ENCODE data around the gene FARS2.
"Not testable (repeated sequence)": the region's sequence is repeated elsewhere in the genome, so short reads cannot be mapped to it uniquely, and the experiment has no call there.

Gene FARS2

GRCh38 chr6:5554226-5554625 is 292.9 kb downstream of the FARS2 start:
- DNase-seq: no peak

GRCh38 chr6:5556011-5556410 is 294.7 kb downstream of the FARS2 start:
- DNase-seq: no peak

- no peak for DNase-seq
Observed at GRCh38 chr6:5557506-5557905, 296.2 kb downstream of the FARS2 start.

DNA sequence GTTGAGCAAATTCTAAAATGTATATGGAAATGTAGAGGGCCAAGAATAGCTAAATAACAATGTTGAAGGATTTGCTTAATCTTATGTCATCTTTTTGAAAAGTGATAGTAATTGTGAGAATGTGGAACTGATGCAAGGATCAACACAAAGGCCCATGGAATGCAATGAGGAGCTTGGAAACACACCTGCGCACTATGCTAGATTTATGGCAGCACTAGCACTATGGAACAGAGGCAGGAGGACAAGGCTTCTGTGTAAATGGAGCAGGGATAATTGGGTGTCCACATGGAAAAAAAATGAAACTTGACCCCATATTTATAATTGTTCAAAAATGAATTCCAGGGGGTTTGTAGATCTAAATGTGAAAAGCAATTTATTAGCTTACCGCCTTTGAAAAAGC is 298.3 kb downstream of the FARS2 start:
- DNase-seq: no peak

DNA sequence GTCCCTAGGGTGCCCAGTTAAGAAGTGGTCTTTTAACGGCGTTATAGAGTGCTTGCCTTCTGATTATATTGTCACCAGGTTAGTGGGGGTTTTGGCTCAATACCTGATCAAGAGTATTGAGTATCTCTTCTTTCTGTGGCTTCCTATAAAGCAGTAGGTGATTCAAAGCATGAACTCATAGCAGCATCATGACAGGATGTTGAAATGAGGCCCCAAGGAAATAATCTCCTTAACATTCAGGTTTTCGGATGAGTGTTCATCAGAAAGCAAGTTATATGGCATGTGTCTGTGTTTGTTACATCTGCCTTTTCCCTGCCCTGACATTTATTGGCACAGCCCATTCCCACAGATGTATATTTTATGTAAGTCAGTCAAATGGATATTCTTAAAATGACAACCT is 301.0 kb downstream of the FARS2 start:
- no peak for DNase-seq

DNA sequence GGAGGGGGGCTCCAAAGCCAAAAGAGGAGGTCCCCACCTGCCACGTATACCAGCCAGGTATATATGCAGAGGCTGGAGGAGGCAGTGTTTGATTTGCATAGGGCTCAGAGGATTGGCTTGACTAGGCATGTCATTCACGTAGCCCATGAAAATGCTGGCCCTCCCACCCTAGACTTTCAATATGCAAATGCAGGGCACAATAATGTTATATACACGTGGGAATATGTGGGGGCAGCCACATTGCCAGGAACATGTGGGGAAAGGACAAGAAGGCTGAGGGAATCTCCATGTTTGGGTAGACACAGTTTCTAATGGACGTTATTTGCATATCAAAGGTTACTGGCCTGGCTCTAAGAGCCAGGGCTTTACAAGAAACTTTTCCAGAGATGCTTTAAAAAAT is 301.8 kb downstream of the FARS2 start:
- DNase-seq: no peak

GRCh38 chr6:5564746-5565145 is 303.4 kb downstream of the FARS2 start:
- not testable (repeated sequence) for DNase-seq

GRCh38 chr6:5565971-5566370 is 304.7 kb downstream of the FARS2 start:
- no peak for DNase-seq

GRCh38 chr6:5566718-5567117 is 305.4 kb downstream of the FARS2 start:
- no peak for DNase-seq

GRCh38 chr6:5567352-5567751 is 306.0 kb downstream of the FARS2 start:
- DNase-seq: no peak

GRCh38 chr6:5567890-5568289 is 306.6 kb downstream of the FARS2 start:
- no peak for DNase-seq

DNA sequence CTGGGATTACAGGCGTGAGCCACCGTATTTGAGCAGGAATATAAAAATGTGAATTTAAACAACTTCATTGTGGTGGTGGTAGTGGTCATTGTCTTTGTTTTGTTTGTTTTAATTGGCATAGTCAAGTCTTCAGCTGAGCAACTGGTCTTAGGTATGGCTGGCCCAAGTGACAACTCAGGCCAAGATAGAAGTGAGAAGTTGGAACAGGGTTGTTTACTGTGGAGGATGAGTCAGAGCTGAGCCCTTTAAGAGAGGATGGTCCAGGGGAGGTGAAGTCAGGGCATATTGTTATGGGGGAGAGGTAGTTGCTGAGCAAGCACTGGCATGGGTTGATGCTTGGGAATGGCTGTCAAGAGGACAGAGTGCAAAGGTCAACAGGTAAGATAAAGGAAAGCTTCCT is 308.2 kb downstream of the FARS2 start:
- no peak for DNase-seq

DNA sequence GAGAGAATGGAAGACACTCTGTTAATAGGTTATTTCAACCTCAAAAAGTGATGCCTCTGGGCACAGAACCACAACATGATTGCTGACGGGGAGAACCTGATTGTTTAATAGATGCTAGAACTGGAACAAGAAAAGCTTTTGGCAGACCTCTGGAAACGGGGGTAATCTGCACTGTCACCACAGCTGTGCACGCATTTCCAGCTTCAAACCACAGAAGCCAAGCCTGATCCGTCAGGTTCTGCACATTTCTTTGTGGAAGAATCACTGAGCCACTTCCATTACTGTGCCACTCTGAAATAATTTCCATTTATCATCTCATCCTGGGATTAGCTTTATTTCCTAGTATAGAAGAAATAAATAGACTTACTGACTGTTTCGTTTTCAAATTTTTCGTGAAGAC is 309.3 kb downstream of the FARS2 start:
- no peak for DNase-seq

DNA sequence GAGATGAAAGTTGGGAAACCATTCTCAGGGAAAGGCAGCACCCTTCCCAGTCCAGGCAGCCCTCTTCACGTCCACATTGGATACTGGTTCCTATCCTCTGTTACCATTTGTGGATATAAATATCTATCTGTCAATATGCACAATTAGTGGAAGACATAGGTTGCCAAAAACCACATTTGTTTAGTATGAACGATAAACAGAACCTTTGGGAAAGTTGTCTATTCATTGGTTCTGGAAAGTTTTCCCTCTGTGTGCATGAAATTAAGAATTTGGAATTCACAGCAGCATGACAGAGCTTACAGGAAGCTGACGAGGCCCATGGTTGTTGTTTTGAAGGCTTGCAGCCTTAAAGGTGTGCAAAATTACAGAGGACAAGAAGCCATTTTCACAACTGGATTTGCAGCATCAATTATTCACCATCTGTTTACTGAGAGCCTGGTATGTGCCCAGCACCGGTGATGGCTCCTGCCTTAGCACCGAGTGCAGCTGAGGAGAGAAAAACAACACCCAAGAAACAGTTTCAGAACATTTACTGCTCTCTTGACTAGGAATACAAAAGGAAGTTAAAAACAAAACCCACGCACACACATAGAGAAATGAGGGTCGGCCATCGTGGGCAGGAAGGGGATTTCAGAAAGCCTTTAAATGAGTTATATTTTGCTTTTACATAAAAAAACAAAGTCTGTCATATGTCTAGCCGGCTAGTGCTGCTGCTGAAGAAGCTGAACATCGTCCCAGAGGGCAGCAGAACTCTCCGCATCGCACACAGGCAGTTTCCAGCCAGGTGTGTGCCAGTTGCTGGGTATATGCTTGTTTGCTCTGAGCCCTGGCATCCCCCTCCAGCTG is 319.6 kb downstream of the FARS2 start:
- DNase-seq: no peak

- no peak for DNase-seq
Observed at GRCh38 chr6:5582762-5583161, 321.4 kb downstream of the FARS2 start.

- no peak for DNase-seq
Observed at GRCh38 chr6:5583528-5583927, 322.2 kb downstream of the FARS2 start.

DNA sequence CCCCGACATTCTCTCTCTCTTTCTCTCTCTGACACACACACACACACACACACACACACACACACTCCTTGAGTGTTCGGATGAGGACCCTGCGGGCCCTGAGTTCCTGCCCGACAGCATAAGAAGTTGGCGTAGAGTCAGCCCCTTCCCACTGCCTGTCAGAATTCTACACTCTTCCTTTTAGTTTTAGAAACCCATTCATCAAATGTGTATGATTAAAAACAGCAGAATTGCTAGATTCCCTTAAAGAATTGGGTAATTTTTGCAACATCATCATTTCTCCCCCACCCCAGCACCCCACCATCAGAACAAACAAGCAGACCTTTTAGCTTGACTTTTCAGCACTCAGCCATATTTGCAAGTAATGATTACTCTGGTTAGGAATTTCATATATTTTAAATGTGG is 322.8 kb downstream of the FARS2 start:
- peak; percentile 75 for DNase-seq

DNA sequence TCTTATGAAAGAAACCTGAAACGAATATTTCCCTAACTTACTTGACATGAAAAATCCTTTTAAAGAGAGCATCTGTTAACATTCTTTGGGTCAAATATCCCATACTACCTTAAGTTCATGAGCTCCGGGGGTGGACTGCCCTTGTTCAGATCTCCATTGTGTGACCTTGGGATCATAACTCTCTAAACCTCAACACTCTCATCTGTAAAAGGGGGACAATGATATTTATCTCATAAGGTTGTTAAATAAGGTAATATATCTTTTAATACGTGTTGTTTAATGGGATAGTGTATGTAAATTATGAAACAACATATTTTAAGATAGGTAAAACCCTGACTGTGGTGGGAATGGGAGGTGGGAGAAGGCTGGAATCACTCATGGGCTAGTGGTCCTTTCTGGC is 326.3 kb downstream of the FARS2 start:
- DNase-seq: no peak

DNA sequence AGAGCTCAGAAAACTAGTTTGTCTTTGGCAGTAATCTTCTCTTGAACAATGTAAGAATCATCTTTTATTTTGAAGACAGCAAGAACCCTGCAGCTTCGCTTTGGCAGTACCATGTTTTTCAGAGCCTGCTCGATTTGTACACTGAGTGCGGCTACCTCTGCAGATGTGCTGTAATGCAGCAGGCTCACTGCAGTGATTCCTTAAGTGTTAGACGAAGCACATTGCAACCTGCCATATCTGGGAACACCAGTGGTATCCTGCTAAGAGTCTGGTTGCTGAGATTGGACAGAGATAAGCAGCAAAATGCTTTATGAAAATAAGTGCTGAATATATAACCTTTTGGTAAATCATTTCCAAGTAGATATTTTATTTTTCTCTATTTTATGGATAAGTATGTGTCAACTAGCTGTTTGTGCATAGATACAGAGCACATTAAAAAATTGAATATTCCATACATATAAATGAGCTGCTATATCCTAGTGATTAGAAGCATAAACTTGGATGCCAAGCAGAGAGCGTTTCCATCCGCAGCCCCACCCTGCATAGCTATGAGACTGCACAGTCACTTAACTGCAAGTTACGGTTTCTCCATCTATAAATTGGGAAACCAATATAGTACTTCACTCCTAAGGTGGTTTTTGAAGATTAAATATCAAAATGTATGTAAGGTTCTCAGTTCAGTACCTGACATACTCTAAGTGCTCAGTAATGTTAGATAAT is 328.3 kb downstream of the FARS2 start:
- no peak for DNase-seq

GRCh38 chr6:5590187-5590586 is 328.9 kb downstream of the FARS2 start:
- no peak for DNase-seq

DNA sequence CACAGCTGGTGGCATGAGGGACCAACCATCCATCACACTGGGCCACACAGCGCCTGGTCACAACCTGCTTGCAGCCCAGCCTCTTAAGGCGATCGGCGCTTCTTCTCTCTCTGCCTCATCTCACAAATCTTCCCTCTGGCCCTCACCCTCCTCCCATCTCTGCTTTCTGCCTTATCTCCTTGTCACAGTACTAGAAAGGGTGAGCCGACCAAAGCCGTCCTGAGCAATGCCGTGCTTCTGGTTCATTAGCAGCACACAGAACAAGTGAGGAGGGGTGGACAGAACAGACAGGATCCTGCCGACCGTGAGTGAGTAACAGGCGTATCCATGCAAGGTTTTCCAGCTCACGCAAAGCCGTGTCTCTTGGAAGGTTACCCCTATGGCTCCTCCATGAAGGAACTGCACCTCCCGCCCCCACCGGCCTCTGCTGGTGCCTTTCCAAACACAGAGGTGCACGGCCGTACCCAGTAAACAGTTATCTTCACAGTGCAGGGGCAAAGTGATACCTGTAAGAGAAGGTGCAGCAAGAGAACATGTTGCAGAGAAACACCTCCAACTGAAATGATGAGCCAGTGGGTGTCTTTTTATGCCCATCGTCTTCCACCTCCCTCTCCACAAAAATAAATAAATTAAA is 331.7 kb downstream of the FARS2 start:
- DNase-seq: no peak

- no peak for DNase-seq
Observed at GRCh38 chr6:5595184-5595583, 333.9 kb downstream of the FARS2 start.

DNA sequence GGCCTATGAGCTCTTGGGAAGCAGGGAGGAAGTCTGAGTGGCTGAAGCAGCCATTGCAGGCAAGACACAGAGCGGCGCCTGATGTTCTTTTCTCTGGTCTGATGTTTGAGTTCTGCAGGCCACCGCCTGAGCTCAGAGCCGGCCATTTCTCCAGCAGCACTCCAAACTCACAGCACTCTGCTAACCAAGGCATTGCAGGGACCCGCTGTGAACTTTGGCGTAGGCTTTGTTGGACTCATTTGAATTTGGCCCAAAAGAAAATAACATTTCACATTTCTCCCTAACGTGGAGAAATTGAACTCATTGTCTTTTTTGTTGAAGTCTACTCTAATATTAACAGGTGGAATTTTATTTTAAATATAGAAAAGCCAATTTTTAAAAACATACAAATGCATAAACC is 336.1 kb downstream of the FARS2 start:
- no peak for DNase-seq

GRCh38 chr6:5598123-5598522 is 336.8 kb downstream of the FARS2 start:
- no peak for DNase-seq

Data from left hindlimb (tissue), 1 donor.